ENCODE data around the gene ATXN7L1.
A peak's percentile ranks its signal among the peaks of the same experiment; 100 is the strongest.

Gene ATXN7L1

DNA sequence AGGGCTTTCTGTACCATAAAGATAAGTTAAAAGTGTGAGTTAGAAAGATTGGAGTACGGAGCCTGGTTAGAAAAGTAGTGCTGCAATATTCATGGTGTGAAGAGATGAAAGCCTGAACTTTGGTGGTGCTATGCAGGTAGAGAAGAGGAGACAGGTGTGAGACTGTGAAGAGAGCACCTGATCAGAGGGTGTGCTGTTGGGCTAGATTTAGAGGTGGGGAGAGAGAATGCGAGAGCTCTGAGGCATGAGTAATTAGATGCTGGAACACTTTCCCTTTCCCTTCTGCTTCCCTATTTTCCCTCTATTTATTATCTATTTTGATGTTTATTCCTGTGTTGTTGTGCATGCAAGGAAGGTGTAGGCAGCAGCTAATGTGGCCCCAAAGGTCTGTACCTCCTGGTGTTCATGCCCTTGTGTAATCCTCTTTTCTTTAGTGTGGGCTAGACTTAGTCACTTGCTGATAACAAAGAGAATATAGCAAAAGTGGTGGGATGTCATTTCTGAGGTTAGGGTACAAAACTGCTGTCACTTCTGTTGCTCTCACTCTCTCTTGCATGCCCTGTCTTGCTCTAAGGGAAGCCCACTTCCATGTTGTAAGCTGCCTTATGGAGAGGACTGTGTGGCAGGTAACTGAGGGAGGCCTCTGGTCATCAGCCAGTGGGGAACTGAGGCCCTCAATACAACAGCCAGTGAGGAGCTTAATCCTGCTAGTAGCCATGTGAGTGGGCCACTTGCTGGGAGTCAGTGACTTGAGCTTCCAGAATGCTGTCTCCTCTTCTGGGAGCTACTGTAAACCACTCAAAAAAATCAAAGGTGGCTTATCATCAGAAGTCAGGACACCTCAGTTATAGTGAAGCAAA, 2.6 kb upstream of the ATXN7L1 start:
- Histone ChIP-seq H3K23ac (ENCODE audit: low read length) (peak overlapping the region; percentile 80), H3K9ac (ENCODE audit: low read length) (no peak overlapping the region), H3K79me2 (ENCODE audit: control insufficient read depth, insufficient read depth, low read length, poor library complexity) (peaks cover 6% of the 10 kb centered on the region), H2BK5ac (ENCODE audit: low read depth, low read length, poor library complexity) (no peak overlapping the region), H2AFZ (ENCODE audit: insufficient read depth, low read length, poor library complexity) (no peak overlapping the region), H4K91ac (ENCODE audit: low read depth, low read length) (no peak overlapping the region), H3K27ac (ENCODE audit: low read depth, low read length) (no peak overlapping the region), H2BK12ac (ENCODE audit: low read length) (no peak overlapping the region), H2BK120ac (ENCODE audit: insufficient read depth, low read length, poor library complexity) (no peak overlapping the region), H3K4me3 (ENCODE audit: low read depth, low read length) (no peak overlapping the region), H3K18ac (ENCODE audit: low read length) (no peak overlapping the region), H3K36me3 (ENCODE audit: control insufficient read depth in 1 of 2, insufficient read depth in 2 of 2, low read length in 2 of 2) (no peaks in the 10 kb centered on the region), H4K8ac (ENCODE audit: low read depth, low read length) (no peak overlapping the region), H2AK5ac (ENCODE audit: low read length) (no peak overlapping the region), H3K79me1 (ENCODE audit: low read length) (peaks cover 8% of the 10 kb centered on the region), H3K27me3 (ENCODE audit: insufficient read depth, low read length) (no peaks in the 10 kb centered on the region), H4K12ac (ENCODE audit: low read depth, low read length) (no peak overlapping the region), H3K9me3 (ENCODE audit: insufficient read depth, low read depth, low read length) (no peaks in the 10 kb centered on the region), H3K4ac (ENCODE audit: low read depth, low read length) (no peak overlapping the region), H3K4me2 (ENCODE audit: low read length) (no peak overlapping the region), H3K14ac (ENCODE audit: low read length) (no peak overlapping the region), H3K4me1 (ENCODE audit: control insufficient read depth in 1 of 2, insufficient read depth in 2 of 2, low read length in 2 of 2) (peaks cover 0 to 6% of the 10 kb centered on the region in 2 experiments)
- no peak for DNase-seq
- WGBS (ENCODE audit: extremely low coverage, insufficient coverage, insufficient read length): no CpG with 5 or more reads among the region's 2 CpGs

DNA sequence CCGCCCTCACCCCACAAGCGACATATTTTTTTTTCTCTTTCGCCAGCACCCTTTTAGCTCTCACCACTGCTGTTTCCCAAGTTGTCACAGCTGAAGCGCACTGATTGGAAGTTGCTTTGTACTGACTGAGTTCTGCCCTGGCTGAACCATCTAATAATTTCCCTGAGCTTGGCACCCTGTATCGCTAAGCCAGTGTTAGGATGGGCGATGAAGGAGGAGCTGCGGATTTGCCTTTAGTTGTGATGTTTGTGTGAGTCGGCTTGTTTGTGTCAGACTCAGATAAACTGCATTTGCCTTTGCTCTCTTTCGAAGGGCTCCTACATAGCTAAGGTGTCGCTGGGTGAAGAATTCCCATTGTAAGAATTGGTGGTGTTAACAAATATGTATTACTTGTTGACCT, 1.3 kb upstream of the ATXN7L1 start:
- Histone ChIP-seq H2AFZ (ENCODE audit: insufficient read depth, low read length, poor library complexity) (no peak overlapping the region), H2BK120ac (ENCODE audit: insufficient read depth, low read length, poor library complexity) (no peak overlapping the region), H3K36me3 (ENCODE audit: control insufficient read depth in 1 of 2, insufficient read depth in 2 of 2, low read length in 2 of 2) (no peaks in the 10 kb centered on the region), H3K4me2 (ENCODE audit: low read length) (no peak overlapping the region), H3K9me3 (ENCODE audit: insufficient read depth, low read depth, low read length) (no peaks in the 10 kb centered on the region), H3K18ac (ENCODE audit: low read length) (no peak overlapping the region), H2BK12ac (ENCODE audit: low read length) (no peak overlapping the region), H3K4ac (ENCODE audit: low read depth, low read length) (no peak overlapping the region), H3K27me3 (ENCODE audit: insufficient read depth, low read length) (no peaks in the 10 kb centered on the region), H4K8ac (ENCODE audit: low read depth, low read length) (no peak overlapping the region), H2BK5ac (ENCODE audit: low read depth, low read length, poor library complexity) (no peak overlapping the region), H3K27ac (ENCODE audit: low read depth, low read length) (no peak overlapping the region), H4K91ac (ENCODE audit: low read depth, low read length) (no peak overlapping the region), H3K79me2 (ENCODE audit: control insufficient read depth, insufficient read depth, low read length, poor library complexity) (peaks cover 6% of the 10 kb centered on the region), H4K12ac (ENCODE audit: low read depth, low read length) (no peak overlapping the region), H3K23ac (ENCODE audit: low read length) (no peak overlapping the region), H2AK5ac (ENCODE audit: low read length) (no peak overlapping the region), H3K79me1 (ENCODE audit: low read length) (peaks cover 8% of the 10 kb centered on the region), H3K4me1 (ENCODE audit: control insufficient read depth in 1 of 2, insufficient read depth in 2 of 2, low read length in 2 of 2) (peaks cover 0 to 6% of the 10 kb centered on the region in 2 experiments), H3K14ac (ENCODE audit: low read length) (no peak overlapping the region), H3K4me3 (ENCODE audit: low read depth, low read length) (no peak overlapping the region), H3K9ac (ENCODE audit: low read length) (no peak overlapping the region)
- no CpG with 5 or more reads among the region's 10 CpGs for WGBS (ENCODE audit: extremely low coverage, insufficient coverage, insufficient read length)
- DNase-seq: no peak

DNA sequence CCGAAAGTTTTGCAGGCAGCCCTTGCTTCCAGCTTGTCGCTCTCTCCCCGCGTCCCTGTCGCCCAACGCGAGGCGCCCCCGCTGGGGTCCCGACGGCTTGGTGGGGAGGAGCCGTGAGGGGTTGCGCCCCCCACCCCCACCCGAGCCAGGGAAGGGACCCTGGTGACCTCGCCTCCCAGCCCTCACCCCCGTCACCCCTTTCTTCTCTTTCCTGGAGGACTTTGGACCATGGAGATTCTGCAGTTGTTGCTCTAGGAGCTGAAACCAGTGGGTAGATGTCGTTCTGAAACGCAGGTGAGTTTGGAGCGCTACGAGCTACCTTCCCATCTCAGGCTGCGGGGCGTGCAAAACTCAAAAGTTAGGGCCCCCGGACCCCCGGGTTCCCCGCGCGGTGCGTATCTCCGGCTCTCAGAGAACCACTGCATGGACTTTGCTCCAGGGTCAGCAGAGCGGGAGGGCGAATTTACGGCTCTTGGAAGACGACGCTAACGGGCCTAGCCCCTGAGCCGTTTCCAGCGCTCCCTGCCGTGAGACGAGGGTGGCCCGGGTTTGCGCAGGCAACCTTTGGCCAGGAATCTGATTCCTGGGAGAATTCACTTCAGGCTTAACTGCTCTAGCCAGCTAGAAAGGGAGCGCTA, 684 bp upstream of the ATXN7L1 start:
- no peak overlapping the region for H3K4ac ChIP-seq (ENCODE audit: low read depth, low read length)
- H3K79me1 ChIP-seq (ENCODE audit: low read length): peaks cover 8% of the 10 kb centered on the region
- H4K12ac ChIP-seq (ENCODE audit: low read depth, low read length): peak overlapping the region; percentile 74
- H2AFZ ChIP-seq (ENCODE audit: insufficient read depth, low read length, poor library complexity): peak overlapping the region; percentile 75
- H3K14ac ChIP-seq (ENCODE audit: low read length): peak overlapping the region; percentile 49
- H3K79me2 ChIP-seq (ENCODE audit: control insufficient read depth, insufficient read depth, low read length, poor library complexity): peaks cover 6% of the 10 kb centered on the region
- peak overlapping the region; percentile 99 for H3K4me2 ChIP-seq (ENCODE audit: low read length)
- H3K4me3 ChIP-seq (ENCODE audit: low read depth, low read length): peak overlapping the region; percentile 78
- H4K91ac ChIP-seq (ENCODE audit: low read depth, low read length): peak overlapping the region; percentile 50
- H2AK5ac ChIP-seq (ENCODE audit: low read length): no peak overlapping the region
- no peak overlapping the region for H3K27ac ChIP-seq (ENCODE audit: low read depth, low read length)
- peak overlapping the region; percentile 37 for H3K18ac ChIP-seq (ENCODE audit: low read length)
- no peaks in the 10 kb centered on the region for H3K36me3 ChIP-seq (ENCODE audit: control insufficient read depth in 1 of 2, insufficient read depth in 2 of 2, low read length in 2 of 2)
- no peak overlapping the region for H3K23ac ChIP-seq (ENCODE audit: low read length)
- H4K8ac ChIP-seq (ENCODE audit: low read depth, low read length): peak overlapping the region; percentile 68
- H3K4me1 ChIP-seq (ENCODE audit: control insufficient read depth in 1 of 2, insufficient read depth in 2 of 2, low read length in 2 of 2): peaks cover 0 to 6% of the 10 kb centered on the region in 2 experiments
- peak overlapping the region; percentile 63 for H3K9ac ChIP-seq (ENCODE audit: low read length)
- no peaks in the 10 kb centered on the region for H3K9me3 ChIP-seq (ENCODE audit: insufficient read depth, low read depth, low read length)
- H2BK5ac ChIP-seq (ENCODE audit: low read depth, low read length, poor library complexity): no peak overlapping the region
- peak; percentile 53 to 73 for DNase-seq
- H2BK120ac ChIP-seq (ENCODE audit: insufficient read depth, low read length, poor library complexity): peak overlapping the region; percentile 20
- no peaks in the 10 kb centered on the region for H3K27me3 ChIP-seq (ENCODE audit: insufficient read depth, low read length)
- H2BK12ac ChIP-seq (ENCODE audit: low read length): no peak overlapping the region
- no CpG with 5 or more reads among the region's 42 CpGs for WGBS (ENCODE audit: extremely low coverage, insufficient coverage, insufficient read length)

DNA sequence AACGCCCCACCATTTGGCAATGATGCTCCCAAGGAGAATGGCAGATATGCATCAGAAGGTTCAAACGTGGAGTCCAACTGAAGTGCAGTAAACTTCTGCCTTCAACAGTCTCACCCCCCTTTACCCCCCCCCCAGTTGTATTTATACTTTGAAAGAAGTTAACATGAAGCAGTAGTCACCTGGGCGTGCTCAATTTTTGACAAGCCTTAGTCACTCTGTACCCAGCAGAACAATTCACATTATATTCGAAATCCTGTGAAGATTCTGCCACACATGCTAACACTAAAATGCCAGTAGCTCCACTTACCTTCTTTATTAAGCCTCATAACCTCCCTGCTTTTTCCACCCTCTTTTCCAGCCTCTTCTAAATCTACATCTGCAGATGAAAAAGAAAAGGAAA, 894 bp downstream of the ATXN7L1 start:
- Histone ChIP-seq H3K4me1 (ENCODE audit: control insufficient read depth in 1 of 2, insufficient read depth in 2 of 2, low read length in 2 of 2) (peaks cover 0 to 6% of the 10 kb centered on the region in 2 experiments), H3K27me3 (ENCODE audit: insufficient read depth, low read length) (no peaks in the 10 kb centered on the region), H3K4me2 (ENCODE audit: low read length) (peak overlapping the region; percentile 93), H3K4me3 (ENCODE audit: low read depth, low read length) (no peak overlapping the region), H3K18ac (ENCODE audit: low read length) (no peak overlapping the region), H3K36me3 (ENCODE audit: control insufficient read depth in 1 of 2, insufficient read depth in 2 of 2, low read length in 2 of 2) (no peaks in the 10 kb centered on the region), H2BK5ac (ENCODE audit: low read depth, low read length, poor library complexity) (no peak overlapping the region), H3K23ac (ENCODE audit: low read length) (no peak overlapping the region), H2BK120ac (ENCODE audit: insufficient read depth, low read length, poor library complexity) (no peak overlapping the region), H4K91ac (ENCODE audit: low read depth, low read length) (no peak overlapping the region), H2BK12ac (ENCODE audit: low read length) (no peak overlapping the region), H3K79me2 (ENCODE audit: control insufficient read depth, insufficient read depth, low read length, poor library complexity) (peaks cover 6% of the 10 kb centered on the region), H4K12ac (ENCODE audit: low read depth, low read length) (no peak overlapping the region), H2AK5ac (ENCODE audit: low read length) (no peak overlapping the region), H3K9ac (ENCODE audit: low read length) (no peak overlapping the region), H3K9me3 (ENCODE audit: insufficient read depth, low read depth, low read length) (no peaks in the 10 kb centered on the region), H3K4ac (ENCODE audit: low read depth, low read length) (no peak overlapping the region), H4K8ac (ENCODE audit: low read depth, low read length) (no peak overlapping the region), H2AFZ (ENCODE audit: insufficient read depth, low read length, poor library complexity) (no peak overlapping the region), H3K27ac (ENCODE audit: low read depth, low read length) (no peak overlapping the region), H3K79me1 (ENCODE audit: low read length) (peaks cover 8% of the 10 kb centered on the region), H3K14ac (ENCODE audit: low read length) (no peak overlapping the region)
- no peak for DNase-seq
- WGBS (ENCODE audit: extremely low coverage, insufficient coverage, insufficient read length): no CpG with 5 or more reads among the region's 4 CpGs

All from trophoblast cell (in vitro differentiated cells and primary cell).